HuH-7 (cell line): ENCODE measurements around the gene DSC2.

Experiments used
- DNase-seq: peaks from one replicate; pipeline ENCODE4 v3.0.0; 2011; ENCODE audit warnings: low spot score

The DSC2 gene

GRCh38 chr18:31098878-31099277 lies 3.3 kb downstream of the DSC2 start:
- DNase-seq: no peak

GRCh38 chr18:31097666-31098065 lies 4.6 kb downstream of the DSC2 start:
- DNase-seq: no peak

- DNase-seq: no peak
Observed at GRCh38 chr18:31093880-31094279, 8.3 kb downstream of the DSC2 start.

- DNase-seq: no peak
Observed at GRCh38 chr18:31093294-31093693, 8.9 kb downstream of the DSC2 start.

GRCh38 chr18:31091350-31091749 lies 10.9 kb downstream of the DSC2 start:
- no peak for DNase-seq

- DNase-seq: no peak
Observed at GRCh38 chr18:31088532-31088931, 13.7 kb downstream of the DSC2 start.

- no peak for DNase-seq
Observed at GRCh38 chr18:31079973-31080372, 22.2 kb downstream of the DSC2 start.

GRCh38 chr18:31077878-31078277 lies 24.3 kb downstream of the DSC2 start:
- DNase-seq: no peak

- DNase-seq: no peak
Observed at GRCh38 chr18:31072175-31072574, 30.0 kb downstream of the DSC2 start.

- no peak for DNase-seq
Observed at GRCh38 chr18:31070206-31070605, 32.0 kb downstream of the DSC2 start.

- DNase-seq: no peak
Observed at GRCh38 chr18:31066266-31066665, 36.0 kb downstream of the DSC2 start.

GRCh38 chr18:31065036-31065773 lies 37.0 kb downstream of the DSC2 start:
- no peak for DNase-seq

- no peak for DNase-seq
Observed at GRCh38 chr18:31064130-31064529, 38.1 kb downstream of the DSC2 start.

- DNase-seq: no peak
Observed at GRCh38 chr18:31061945-31062344, 40.3 kb downstream of the DSC2 start.

GRCh38 chr18:31058897-31059296 lies 43.3 kb downstream of the DSC2 start:
- no peak for DNase-seq

- DNase-seq: no peak
Observed at GRCh38 chr18:31057917-31058316, 44.3 kb downstream of the DSC2 start.

GRCh38 chr18:31057051-31057450 lies 45.2 kb downstream of the DSC2 start:
- no peak for DNase-seq

GRCh38 chr18:31056296-31056695 lies 45.9 kb downstream of the DSC2 start:
- DNase-seq: no peak

GRCh38 chr18:31050635-31051034 lies 51.6 kb downstream of the DSC2 start:
- DNase-seq: no peak

GRCh38 chr18:31049189-31049588 lies 53.0 kb downstream of the DSC2 start:
- no peak for DNase-seq

GRCh38 chr18:31048216-31048615 lies 54.0 kb downstream of the DSC2 start:
- DNase-seq: no peak

- no peak for DNase-seq
Observed at GRCh38 chr18:31046916-31047315, 55.3 kb downstream of the DSC2 start.

- DNase-seq: no peak
Observed at GRCh38 chr18:31045599-31045998, 56.6 kb downstream of the DSC2 start.

- no peak for DNase-seq
Observed at GRCh38 chr18:31044926-31045325, 57.3 kb downstream of the DSC2 start.
